ENCODE results near the gene ZSCAN22. TPM values are rescaled to one million over a fixed set of nuclear protein-coding genes. Genes with fewer than 3 reads are reported as not detected.

The ZSCAN22 gene
- total and polyA plus RNA-seq, 2 of the 13 experiments (the other 11 are each of a cell fraction or from before 2014, with no cell fraction given): 2.5 to 3.5 TPM

GRCh38 chr19:58277748-58278540 lies 48.9 kb upstream of the ZSCAN22 start:
- no peaks in the 10 kb centered on the region; the same call in 1 of the 2 replicates for H3K9me3 ChIP-seq (ENCODE audit: low read length)
- H3K79me2 ChIP-seq (ENCODE audit: insufficient read depth, low read length): peaks cover 42% of the 10 kb centered on the region
- peak overlapping the region; percentile 84 for H3K4me2 ChIP-seq (ENCODE audit: low read depth, low read length)
- peak overlapping the region; percentile 89 for H3K9ac ChIP-seq (ENCODE audit: insufficient read depth, low read depth, low read length)
- H3K4me3 ChIP-seq (replicated peaks in 1 of 3; ENCODE audit: insufficient read depth in 1 of 3, low read depth in 2 of 3, low read length in 3 of 3): peak overlapping the region; percentile 81 to 96 (median 94)
- ChIA-PET CTCF (ENCODE audit: low intra/inter-chr PET ratio, low total read pairs) (no interaction called here), POLR2A (interaction anchor here (0.6 to 1.7 kb wide), 13 partner anchors 10 to 296 kb away, joined by 3 to 15 read pairs (median 4); partner anchors contain the start of genes ERVK3-1, ZNF274, ZNF497 and ZNF544)
- FAIRE-seq (peak; percentile 47), ATAC-seq (no peak), DNase-seq (ENCODE audit: low spot score) (no peak)
- H3K36me3 ChIP-seq (replicated peaks in 1 of 2; ENCODE audit: control insufficient read depth in 1 of 2, insufficient read depth in 2 of 2, low read length in 2 of 2): peaks cover 4 to 7% of the 10 kb centered on the region in 2 experiments; a peak in 4 of 5 replicates
- H2AFZ ChIP-seq (ENCODE audit: low read length): peak overlapping the region; percentile 87
- H4K20me1 ChIP-seq (ENCODE audit: insufficient read depth, low read length): no peaks in the 10 kb centered on the region
- H3K4me1 ChIP-seq (ENCODE audit: insufficient read depth, low read length): peaks cover 37% of the 10 kb centered on the region
- 49% methylated on average over 25 of the region's 25 CpGs for WGBS (ENCODE audit: low lambda C conversion rate)
- intact Hi-C loops (cut with micrococcal nuclease; ENCODE audit: unreplicated experiment): loop anchor here (1.0 kb wide), 2 partner anchors 27 to 95 kb away; partner anchors contain the start of genes ERVK3-1 and ZNF274
- H3K27ac ChIP-seq (ENCODE audit: extremely low read length, insufficient read depth, low read length): peak overlapping the region; percentile 85
- H3K27me3 ChIP-seq (ENCODE audit: control insufficient read depth in 1 of 2, insufficient read depth in 2 of 2, low read length in 2 of 2): no peaks in the 10 kb centered on the region; a peak in 1 of 5 replicates
- TSS peak; percentile 79 for BruUV-seq (replicated peaks)
- TF ChIP-seq ZMYM2 (CRISPR knock-in tag; IDR thresholded peaks at IDR 0.05): 0 out of 2 replicates have a peak, but pooled peaks have one; percentile 7
- no peak for TF ChIP-seq ZNF512B (CRISPR knock-in tag; IDR thresholded peaks at IDR 0.05; ENCODE audit: borderline replicate concordance)
- in situ Hi-C loops (cut with HindIII; ENCODE audit: extremely low pct_ligation_motif_present, low pct_unique_long_range_greater_than_20kb): no loop called here
